ENCODE data around the gene MMP14. TPM values are rescaled to one million over a fixed set of nuclear protein-coding genes. Genes with fewer than 3 reads are reported as not detected.

MMP14 gene
- total and polyA plus RNA-seq, 2 of the 8 experiments (the other 6 are each of a cell fraction or from before 2014, with no cell fraction given): 58.2 to 86.8 TPM

DNA sequence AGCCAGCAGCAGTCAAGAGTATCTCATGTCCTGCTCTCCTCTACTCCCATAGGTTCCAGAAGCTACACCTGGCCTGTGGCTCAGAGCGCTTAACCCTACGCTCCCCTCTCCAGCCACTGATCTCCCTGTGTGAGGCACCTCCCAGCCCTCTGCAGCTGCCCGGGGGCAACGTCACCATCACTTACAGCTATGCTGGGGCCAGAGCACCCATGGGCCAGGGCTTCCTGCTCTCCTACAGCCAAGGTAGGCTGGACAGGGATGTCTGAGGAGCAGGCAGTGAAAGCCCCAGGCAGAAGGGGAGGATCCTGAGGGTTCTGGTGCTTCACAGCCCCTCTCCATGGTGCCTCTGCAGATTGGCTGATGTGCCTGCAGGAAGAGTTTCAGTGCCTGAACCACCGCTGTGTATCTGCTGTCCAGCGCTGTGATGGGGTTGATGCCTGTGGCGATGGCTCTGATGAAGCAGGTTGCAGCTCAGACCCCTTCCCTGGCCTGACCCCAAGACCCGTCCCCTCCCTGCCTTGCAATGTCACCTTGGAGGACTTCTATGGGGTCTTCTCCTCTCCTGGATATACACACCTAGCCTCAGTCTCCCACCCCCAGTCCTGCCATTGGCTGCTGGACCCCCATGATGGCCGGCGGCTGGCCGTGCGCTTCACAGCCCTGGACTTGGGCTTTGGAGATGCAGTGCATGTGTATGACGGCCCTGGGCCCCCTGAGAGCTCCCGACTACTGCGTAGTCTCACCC lies 38.8 kb downstream of the MMP14 start:
- no peaks in the 10 kb centered on the region; a peak in 2 of 8 replicates for H3K36me3 ChIP-seq (ENCODE audit: control insufficient read depth in 2 of 4, insufficient read depth in 4 of 4, low read length in 3 of 4)
- H2BK120ac ChIP-seq (replicated peaks; ENCODE audit: low read depth, low read length): no peak overlapping the region
- no peak overlapping the region for H4K91ac ChIP-seq (replicated peaks; ENCODE audit: insufficient read length, low read length)
- H3K4me1 ChIP-seq (replicated peaks in 1 of 4; ENCODE audit: control insufficient read depth in 3 of 4, insufficient read depth in 4 of 4, low read length in 3 of 4): peaks cover 0 to 9% (median 3%) of the 10 kb centered on the region in 4 experiments; a peak in 4 of 7 replicates
- H3K4ac ChIP-seq (replicated peaks; ENCODE audit: insufficient read length, low read depth, low read length): no peak overlapping the region
- no peak overlapping the region for H3K23ac ChIP-seq (ENCODE audit: insufficient read length)
- H2BK20ac ChIP-seq (ENCODE audit: low read length): no peak overlapping the region
- H2BK12ac ChIP-seq (ENCODE audit: low read depth, low read length): no peak overlapping the region
- POLR2A ChIA-PET (ENCODE audit: partially characterized antibody): interaction anchor here (1.3 to 6.6 kb wide), 2 partner anchors 9 to 49 kb away, joined by 3 to 54 read pairs; partner anchors contain the start of gene REM2
- CTCF ChIA-PET (ENCODE audit: partially characterized antibody): interaction anchor here (0.7 to 56.0 kb wide), 6 partner anchors 8 to 305 kb away, joined by 3 to 1562 read pairs (median 64); partner anchors contain the start of genes MMP14, MRPL52, REM2 and SLC7A7
- H3K79me1 ChIP-seq (ENCODE audit: low read depth, low read length): no peaks in the 10 kb centered on the region
- no peak overlapping the region for H3K14ac ChIP-seq (ENCODE audit: insufficient read length)
- H3K79me2 ChIP-seq (ENCODE audit: control insufficient read depth in 1 of 2, insufficient read depth in 2 of 2, low read length in 2 of 2): no peaks in the 10 kb centered on the region
- WGBS, 2 experiments (ENCODE audit: extremely low coverage in 1 of 2, insufficient coverage in 1 of 2, insufficient read length in 1 of 2, insufficient replicate concordance in 2 of 2, low coverage in 1 of 2, low lambda C conversion rate in 2 of 2, missing lambda C conversion rate in 1 of 2): 89% methylated on average over 15 of the region's 15 CpGs; no CpG with 5 or more reads in 1 of the 2 experiments
- H3K4me2 ChIP-seq (ENCODE audit: insufficient read depth in 1 of 2, low read depth in 2 of 2, low read length in 2 of 2): no peak overlapping the region
- H3K9me3 ChIP-seq (ENCODE audit: insufficient read depth in 2 of 2, low read depth in 1 of 2, low read length in 1 of 2): no peaks in the 10 kb centered on the region
- no peaks in the 10 kb centered on the region for H3K27me3 ChIP-seq (replicated peaks in 1 of 4; ENCODE audit: control insufficient read depth in 3 of 4, extremely low read depth in 1 of 4, insufficient read depth in 3 of 4, low read length in 3 of 4)
- no peak for FAIRE-seq
- no peak overlapping the region for H2BK5ac ChIP-seq (ENCODE audit: low read depth, low read length)
- H3K56ac ChIP-seq (replicated peaks; ENCODE audit: insufficient read length, low read depth, low read length): no peak overlapping the region
- no peak overlapping the region for H2AK5ac ChIP-seq (ENCODE audit: low read depth, low read length)
- H3K4me3 ChIP-seq (ENCODE audit: extremely low read depth in 1 of 4, insufficient read depth in 2 of 4, low read depth in 3 of 4, low read length in 4 of 4): no peak overlapping the region
- peaks cover 5% of the 10 kb centered on the region for H3K23me2 ChIP-seq (ENCODE audit: low read depth, low read length)
- no peak for DNase-seq (ENCODE audit: low read depth in 1 of 2, low spot score in 2 of 2)
- no peak overlapping the region for H3K9ac ChIP-seq (replicated peaks in 1 of 4; ENCODE audit: extremely low read depth in 1 of 4, low read depth in 3 of 4, low read length in 3 of 4)
- no peak overlapping the region for H3K27ac ChIP-seq (ENCODE audit: low read depth, low read length)
- H4K5ac ChIP-seq (ENCODE audit: insufficient read length, low read depth, low read length): no peak overlapping the region
- no peaks in the 10 kb centered on the region for H4K20me1 ChIP-seq (replicated peaks in 1 of 2; ENCODE audit: control insufficient read depth in 1 of 2, insufficient read depth in 2 of 2, low read length in 2 of 2)
- no peak overlapping the region for H2BK15ac ChIP-seq (ENCODE audit: low read length)
- H4K8ac ChIP-seq (ENCODE audit: extremely low read depth, insufficient read depth, low read length): no peak overlapping the region; the same call in 1 of the 2 replicates
- no peak overlapping the region for H3K18ac ChIP-seq (ENCODE audit: extremely low read depth, low read length)
- TF ChIP-seq RNF2 (IDR thresholded peaks at IDR 0.05; ENCODE audit: borderline replicate concordance, low read depth, low read length, missing control alignments, poor library complexity, severe bottlenecking): no peak
- TF ChIP-seq YY1 (IDR thresholded peaks at IDR 0.05; ENCODE audit: low read depth, low read length): no peak
- no peak for TF ChIP-seq RXRA (IDR thresholded peaks at IDR 0.05; ENCODE audit: insufficient read depth, low read depth, low read length)
- no peak for TF ChIP-seq KDM4A (IDR thresholded peaks at IDR 0.05; ENCODE audit: low read depth, low read length, severe bottlenecking)
- no peak for TF ChIP-seq KDM5A (IDR thresholded peaks at IDR 0.05; ENCODE audit: low read length)
- TF ChIP-seq JUN (IDR thresholded peaks at IDR 0.05; ENCODE audit: low read depth, low read length): no peak
- no peak for TF ChIP-seq TCF12 (IDR thresholded peaks at IDR 0.05; ENCODE audit: low read depth, low read length)
- no peak for TF ChIP-seq POLR2A (IDR thresholded peaks at IDR 0.05; ENCODE audit: control extremely low read depth in 1 of 2, low read depth in 2 of 2, low read length in 2 of 2)
- no peak overlapping the region for H2AFZ ChIP-seq (ENCODE audit: low read length)

All from H1 (cell line).